A549 (cell line): ENCODE measurements around the gene VRTN. TPM values are rescaled to one million over a fixed set of nuclear protein-coding genes. Genes with fewer than 3 reads are reported as not detected.

ENCODE experiments used
- ATAC-seq, 2 experiments: fragments of 200-7000 bp in 1 of 2; fragments of >200 bp in 1 of 2; cut with Nextera tagmentation in 1 of 2; cut with Tn5 transposase in 1 of 2; 3 replicates each; pipeline versions ENCODE4 v1.8.0 to v1.9.1; 2018 to 2020; ENCODE audit warnings: mild to moderate bottlenecking in 1 of 2, moderate library complexity in 1 of 2
- CTCF ChIA-PET: fragments of 300-600 bp; sonication (Branson Sonifier 250); formaldehyde crosslinking; extraction: SDS; loops from one replicate; lab custom pipeline; 2021; ENCODE audit warnings: antibody characterized with exemption, inconsistent platforms; lab: Yijun Ruan, JAX
- POLR2A ChIA-PET: fragments of 350-600 bp; formaldehyde crosslinking; extraction: SDS; loops from one replicate; lab custom pipeline; 2021; ENCODE audit warnings: antibody characterized with exemption, inconsistent platforms; lab: Yijun Ruan, JAX
- DNase-seq, 2 experiments: peaks; one replicate each; pipeline versions ENCODE4 v3.0.0 to v3.0.0-alpha.2; 2011 to 2016; ENCODE audit warnings: low read depth in 1 of 2, low spot score in 1 of 2
- FAIRE-seq: peaks from 2 replicates; lab custom pipeline; 2011; peaks lifted over from hg19 to GRCh38; lab: Jason Lieb, UNC
- H3K27ac ChIP-seq, 2 experiments: fragments of >200 bp; sonication (Bioruptor Twin); formaldehyde crosslinking; 3 replicates each; pipeline ENCODE4 v1.5.1; 2016 to 2017
- H3K4me1 ChIP-seq: fragments of >200 bp; sonication (Bioruptor Twin); formaldehyde crosslinking; 3 replicates; pipeline ENCODE4 v1.6.1; 2016
- H3K4me2 ChIP-seq: fragments of >200 bp; sonication (Bioruptor Twin); formaldehyde crosslinking; 3 replicates; pipeline ENCODE4 v1.6.1; 2016
- H3K4me3 ChIP-seq: fragments of >200 bp; sonication (Bioruptor Twin); formaldehyde crosslinking; 3 replicates; pipeline ENCODE4 v1.5.1; 2016
- H3K9me3 ChIP-seq: fragments of >200 bp; sonication (Bioruptor Twin); formaldehyde crosslinking; 3 replicates; pipeline ENCODE4 v1.6.1; 2016
- ATOH8 ChIP-seq: fragments of 250-450 bp; sonication (Bioruptor Pico); IDR thresholded peaks from 2 replicates; pipeline ENCODE4 v1.5.0; 2020; ENCODE audit warnings: low read depth, mild to moderate bottlenecking, moderate library complexity
- BHLHE40 ChIP-seq: IDR thresholded peaks from 2 replicates; pipeline ENCODE4 v1.6.1; 2012; ENCODE audit warnings: low read depth, low read length, inconsistent platforms
- CHD2 ChIP-seq: fragments of 150-350 bp; IDR thresholded peaks from 2 replicates; pipeline ENCODE4 v1.6.1; 2014; ENCODE audit warnings: low read length; ENCODE audit not compliant: partially characterized antibody
- CTCF ChIP-seq: fragments of >200 bp; sonication (Bioruptor Twin); formaldehyde crosslinking; IDR thresholded peaks from 3 replicates; pipeline ENCODE4 v1.5.1; 2016
- E2F6 ChIP-seq: IDR thresholded peaks from 2 replicates; pipeline ENCODE4 v1.6.1; 2012; ENCODE audit warnings: low read depth, borderline replicate concordance
- EHF ChIP-seq: fragments of 250-450 bp; sonication (Bioruptor Pico); IDR thresholded peaks from 2 replicates; pipeline ENCODE4 v1.5.0; 2020; ENCODE audit warnings: mild to moderate bottlenecking
- ESRRA ChIP-seq: fragments of 150-350 bp; IDR thresholded peaks from 2 replicates; pipeline ENCODE4 v1.6.1; 2014; ENCODE audit warnings: mild to moderate bottlenecking, low read length, borderline replicate concordance
- FOSL2 ChIP-seq, 2 experiments: fragments of 450-650 bp in 1 of 2; fragments of >200 bp in 1 of 2; sonication (Bioruptor Twin) in 1 of 2; formaldehyde crosslinking; IDR thresholded peaks; 2 replicates each; pipeline versions ENCODE4 v1.5.0 to v1.6.1; 2016 to 2020; ENCODE audit warnings: mild to moderate bottlenecking in 1 of 2, moderate library complexity in 1 of 2
- FOXS1 ChIP-seq: fragments of 250-450 bp; sonication (Bioruptor Pico); IDR thresholded peaks from 2 replicates; pipeline ENCODE4 v1.5.0; 2020; ENCODE audit warnings: mild to moderate bottlenecking, moderate library complexity
- HDAC2 ChIP-seq: fragments of 200-600 bp; sonication (generic); IDR thresholded peaks from 2 replicates; pipeline ENCODE4 v1.6.1; 2016
- HEYL ChIP-seq: fragments of 250-450 bp; sonication (Bioruptor Pico); IDR thresholded peaks from 2 replicates; pipeline ENCODE4 v1.8.0; 2021; ENCODE audit warnings: mild to moderate bottlenecking, moderate library complexity
- HOXA7 ChIP-seq: fragments of 250-450 bp; sonication (Bioruptor Pico); IDR thresholded peaks from 2 replicates; pipeline ENCODE4 v1.5.0; 2020; ENCODE audit warnings: mild to moderate bottlenecking, moderate library complexity
- HOXB13 ChIP-seq: fragments of 250-450 bp; sonication (Bioruptor Pico); IDR thresholded peaks from 2 replicates; pipeline ENCODE4 v1.5.0; 2020; ENCODE audit warnings: low read depth, mild to moderate bottlenecking, moderate library complexity
- HOXB5 ChIP-seq: fragments of 250-450 bp; sonication (Bioruptor Pico); IDR thresholded peaks from 2 replicates; pipeline ENCODE4 v1.5.0; 2020; ENCODE audit warnings: mild to moderate bottlenecking, moderate library complexity
- JUN ChIP-seq, 2 experiments: fragments of >200 bp; sonication (Bioruptor Twin); formaldehyde crosslinking; IDR thresholded peaks; 2 replicates in 1 of 2; 3 replicates in 1 of 2; pipeline ENCODE4 v1.6.1; 2016 to 2017
- MAZ ChIP-seq: fragments of 150-350 bp; IDR thresholded peaks from 2 replicates; pipeline ENCODE4 v1.6.1; 2014; ENCODE audit warnings: antibody characterized with exemption, low read depth, low read length, borderline replicate concordance
- NPAS2 ChIP-seq: fragments of 250-450 bp; sonication (Bioruptor Pico); IDR thresholded peaks from 2 replicates; pipeline ENCODE4 v1.8.0; 2022; ENCODE audit warnings: mild to moderate bottlenecking, moderate library complexity, borderline replicate concordance
- PBX3 ChIP-seq: IDR thresholded peaks from 2 replicates; pipeline ENCODE4 v1.6.1; 2012
- RFX5 ChIP-seq: fragments of 450-650 bp; IDR thresholded peaks from 2 replicates; pipeline ENCODE4 v1.7.1; 2014; ENCODE audit warnings: antibody characterized with exemption, mild to moderate bottlenecking, moderate library complexity
- RNF2 ChIP-seq: fragments of 200-600 bp; sonication (generic); IDR thresholded peaks from 2 replicates; pipeline ENCODE4 v1.6.1; 2016; ENCODE audit warnings: low read depth, mild to moderate bottlenecking, antibody characterized with exemption, moderate library complexity, borderline replicate concordance
- SREBF2 ChIP-seq: fragments of 450-650 bp; IDR thresholded peaks from 2 replicates; pipeline ENCODE4 v1.6.1; 2014; ENCODE audit warnings: mild to moderate bottlenecking, moderate library complexity
- ZC3H11A ChIP-seq: fragments of 450-650 bp; IDR thresholded peaks from 2 replicates; pipeline ENCODE4 v1.6.1; 2014; ENCODE audit warnings: antibody characterized with exemption, mild to moderate bottlenecking
- WGBS: methylation state at CpG from one replicate; pipeline ENCODE4 v1.1.6; 2017; ENCODE audit errors: missing lambda C conversion rate; 5-methylcytosine and 5-hydroxymethylcytosine counted together
- polyA plus RNA-seq, 4 experiments: library from polyadenylated mRNA; depleted of rRNA in 3 of 4; stranded (reverse); fragments of >200 nt; fragmentation: RNase III in 1 of 4; extraction: RNeasy Plus Mini Kit Qiagen cat#74134 plus additional on column Dnase treatment in 1 of 4; gene quantifications; 2 replicates in 3 of 4; 3 replicates in 1 of 4; pipeline ENCODE4 v1.2.3, GENCODE V29; 2011 to 2017

VRTN gene
- polyA plus RNA-seq, 2 of the 4 experiments (the other 2 are of a cell fraction): not detected

- no peak overlapping the region for H3K4me2 ChIP-seq
- no peak for DNase-seq
- H3K4me3 ChIP-seq: no peak overlapping the region
- no peak for ATAC-seq
- TF ChIP-seq ESRRA: no peak
- TF ChIP-seq HOXB5: no peak
- no peak for TF ChIP-seq CTCF
- TF ChIP-seq SREBF2: no peak
- TF ChIP-seq BHLHE40: no peak
- TF ChIP-seq HEYL: no peak
- TF ChIP-seq HDAC2: no peak
- TF ChIP-seq FOSL2 (IDR thresholded peaks at IDR 0.05): no peak
- no peak for TF ChIP-seq FOSL2 (CRISPR knock-in tag; IDR thresholded peaks at IDR 0.05)
- no peak for TF ChIP-seq RFX5
- TF ChIP-seq ATOH8 (CRISPR knock-in tag): no peak
- no peak for TF ChIP-seq JUN (IDR thresholded peaks at IDR 0.05)
- no peak for TF ChIP-seq CHD2
- no peak for TF ChIP-seq RNF2
- no peak for TF ChIP-seq PBX3
- TF ChIP-seq ZC3H11A: no peak
- TF ChIP-seq FOXS1 (CRISPR knock-in tag): no peak
- no peak for TF ChIP-seq EHF (CRISPR knock-in tag)
- FAIRE-seq: no peak
- no peaks in the 10 kb centered on the region for H3K9me3 ChIP-seq
- WGBS: 57% methylated on average over 14 of the region's 17 CpGs
- no peaks in the 10 kb centered on the region for H3K4me1 ChIP-seq
- ChIA-PET POLR2A (no interaction called here), CTCF (interaction anchor here (0.7 to 1.7 kb wide), 4 partner anchors 10 to 52 kb away, joined by 3 to 4 read pairs (median 3); no protein-coding TSS in a partner anchor)
- no peak overlapping the region for H3K27ac ChIP-seq
Measured at GRCh38 chr14:74407021-74407800, 58.9 kb downstream of the VRTN start.

- ChIA-PET POLR2A (no interaction called here), CTCF (interaction anchor here (0.8 to 1.3 kb wide), 2 partner anchors 19 to 25 kb away, joined by 3 to 5 read pairs; no protein-coding TSS in a partner anchor)
- DNase-seq (no peak), ATAC-seq (no peak), FAIRE-seq (no peak)
- no peak overlapping the region for H3K4me2 ChIP-seq
- H3K4me3 ChIP-seq: no peak overlapping the region
- H3K27ac ChIP-seq: no peak overlapping the region
- H3K9me3 ChIP-seq: no peaks in the 10 kb centered on the region
- WGBS: 87% methylated on average over 5 of the region's 5 CpGs
- no peaks in the 10 kb centered on the region for H3K4me1 ChIP-seq
- TF ChIP-seq E2F6: no peak
- no peak for TF ChIP-seq HOXA7 (CRISPR knock-in tag)
- no peak for TF ChIP-seq PBX3
- TF ChIP-seq MAZ: no peak
- no peak for TF ChIP-seq NPAS2 (CRISPR knock-in tag)
- TF ChIP-seq HOXB13 (CRISPR knock-in tag): no peak
- no peak for TF ChIP-seq ATOH8 (CRISPR knock-in tag)
Measured at GRCh38 chr14:74407801-74408154, 59.5 kb downstream of the VRTN start.
